ENCODE data around the gene TTC12. TPM values are rescaled to one million over a fixed set of nuclear protein-coding genes. Genes with fewer than 3 reads are reported as not detected.

The TTC12 gene
- total RNA-seq, 1 experiment from 2014 or later = 24.3 TPM

GRCh38 chr11:113370634-113371033 lies 56.3 kb downstream of the TTC12 start:
- no TSS peak for BruUV-seq (replicated peaks)
- H3K9me3 ChIP-seq (ENCODE audit: control insufficient read depth, insufficient read depth, low read depth, low read length) = no peaks in the 10 kb centered on the region
- H3K4me3 ChIP-seq (ENCODE audit: low read depth in 2 of 2, low read length in 2 of 2) = no peak overlapping the region
- peak; percentile 21; the same call in 1 of the 2 replicates for ATAC-seq
- H3K27me3 ChIP-seq (ENCODE audit: control insufficient read depth, insufficient read depth, low read length) = no peaks in the 10 kb centered on the region
- no peak for DNase-seq (ENCODE audit: low read depth, low spot score)
- CTCF ChIA-PET = no interaction called here
- POLR2A ChIA-PET = no interaction called here
- H3K27ac ChIP-seq (ENCODE audit: low read length) = no peak overlapping the region
- intact Hi-C loops (cut with micrococcal nuclease; ENCODE audit: unreplicated experiment) (no loop called here), in situ Hi-C loops (cut with HindIII; ENCODE audit: low pct_unique_long_range_greater_than_20kb, low sequenced_read_pairs) (no loop called here)
- no peak for TF ChIP-seq CTCF (IDR thresholded peaks at IDR 0.05)
- TF ChIP-seq POLR2AphosphoS5 (IDR thresholded peaks at IDR 0.05; ENCODE audit: low read depth, low read length) = no peak
- no peak for TF ChIP-seq REST (IDR thresholded peaks at IDR 0.05; ENCODE audit: insufficient read depth in 1 of 2, low read depth in 2 of 2, low read length in 1 of 2)
- no peak for TF ChIP-seq TCF7L2 (IDR thresholded peaks at IDR 0.05; ENCODE audit: low read depth, low read length)
- no peak for TF ChIP-seq SIN3A (IDR thresholded peaks at IDR 0.05; ENCODE audit: borderline replicate concordance, insufficient read depth, low read depth, low read length)
- no peaks in the 10 kb centered on the region for H3K36me3 ChIP-seq (ENCODE audit: control insufficient read depth, insufficient read depth, low read length)
- H3K4me1 ChIP-seq (ENCODE audit: control insufficient read depth, insufficient read depth, low read length) = no peaks in the 10 kb centered on the region

GRCh38 chr11:113372309-113372708 lies 57.9 kb downstream of the TTC12 start:
- H3K27ac ChIP-seq (ENCODE audit: low read length) = no peak overlapping the region
- no peaks in the 10 kb centered on the region for H3K4me1 ChIP-seq (ENCODE audit: control insufficient read depth, insufficient read depth, low read length)
- DNase-seq (ENCODE audit: low read depth, low spot score) (no peak), ATAC-seq (no peak)
- no peaks in the 10 kb centered on the region for H3K27me3 ChIP-seq (ENCODE audit: control insufficient read depth, insufficient read depth, low read length)
- intact Hi-C loops (cut with micrococcal nuclease; ENCODE audit: unreplicated experiment) (no loop called here), in situ Hi-C loops (cut with HindIII; ENCODE audit: low pct_unique_long_range_greater_than_20kb, low sequenced_read_pairs) (no loop called here)
- no peaks in the 10 kb centered on the region for H3K9me3 ChIP-seq (ENCODE audit: control insufficient read depth, insufficient read depth, low read depth, low read length)
- H3K4me3 ChIP-seq (ENCODE audit: low read depth in 2 of 2, low read length in 2 of 2) = no peak overlapping the region
- TF ChIP-seq POLR2AphosphoS5 (IDR thresholded peaks at IDR 0.05; ENCODE audit: low read depth, low read length) (no peak), CTCF (IDR thresholded peaks at IDR 0.05) (no peak), SIN3A (IDR thresholded peaks at IDR 0.05; ENCODE audit: borderline replicate concordance, insufficient read depth, low read depth, low read length) (no peak), TCF7L2 (IDR thresholded peaks at IDR 0.05; ENCODE audit: low read depth, low read length) (no peak), REST (IDR thresholded peaks at IDR 0.05; ENCODE audit: insufficient read depth in 1 of 2, low read depth in 2 of 2, low read length in 1 of 2) (no peak)
- ChIA-PET CTCF (no interaction called here), POLR2A (no interaction called here)
- BruUV-seq (replicated peaks) = no TSS peak
- H3K36me3 ChIP-seq (ENCODE audit: control insufficient read depth, insufficient read depth, low read length) = no peaks in the 10 kb centered on the region
